Rectal smooth muscle tissue (tissue), 1 donor: ENCODE data around the gene CHRND.

Source experiments
- H3K27ac ChIP-seq: one replicate; pipeline ENCODE4 v1.7.0; 2013; ENCODE audit warnings: low read depth, low read length, inconsistent platforms
- H3K27me3 ChIP-seq: one replicate; pipeline ENCODE4 v1.7.0; 2013; ENCODE audit warnings: low read length; ENCODE audit not compliant: control insufficient read depth, insufficient read depth
- H3K36me3 ChIP-seq: one replicate; pipeline ENCODE4 v1.7.0; 2013; ENCODE audit warnings: low read length; ENCODE audit not compliant: control insufficient read depth, insufficient read depth
- H3K4me1 ChIP-seq: one replicate; pipeline ENCODE4 v1.7.0; 2013; ENCODE audit warnings: low read length; ENCODE audit not compliant: control insufficient read depth, insufficient read depth
- H3K4me3 ChIP-seq: one replicate; pipeline ENCODE4 v1.7.0; 2013; ENCODE audit warnings: low read length
- H3K9ac ChIP-seq: one replicate; pipeline ENCODE4 v1.7.0; 2013; ENCODE audit warnings: low read length

The CHRND gene

GRCh38 chr2:232525791-232526371 lies at the start of gene CHRND:
CHRND (plus strand) TSS chr2:232526160; CDS start chr2:232526216, 56 bp downstream.
- H3K4me1 ChIP-seq, result no peaks in the 10 kb centered on the region
- no peak within 1 kb of the TSS for H3K9ac ChIP-seq
- H3K27ac ChIP-seq, result no peak within 1 kb of the TSS
- H3K36me3 ChIP-seq, result no peaks in the 10 kb centered on the region
- no peak within 1 kb of the TSS for H3K4me3 ChIP-seq
- peaks cover 35% of the 10 kb centered on the region for H3K27me3 ChIP-seq

- Histone ChIP-seq H3K27ac (no peak overlapping the region), H3K27me3 (no peaks in the 10 kb centered on the region), H3K36me3 (no peaks in the 10 kb centered on the region), H3K4me3 (no peak overlapping the region), H3K9ac (no peak overlapping the region), H3K4me1 (no peaks in the 10 kb centered on the region)
These were observed 49.2 kb upstream of the CHRND start for GRCh38 chr2:232476791-232477190.

GRCh38 chr2:232477751-232478510 lies 48.0 kb upstream of the CHRND start:
- Histone ChIP-seq H3K36me3 (no peaks in the 10 kb centered on the region), H3K4me3 (no peak overlapping the region), H3K9ac (no peak overlapping the region), H3K27ac (no peak overlapping the region), H3K27me3 (no peaks in the 10 kb centered on the region), H3K4me1 (no peaks in the 10 kb centered on the region)

- H3K27me3 ChIP-seq, result peaks cover 6% of the 10 kb centered on the region
- H3K4me1 ChIP-seq, result no peaks in the 10 kb centered on the region
- no peak overlapping the region for H3K9ac ChIP-seq
- no peaks in the 10 kb centered on the region for H3K36me3 ChIP-seq
- H3K4me3 ChIP-seq, result no peak overlapping the region
- no peak overlapping the region for H3K27ac ChIP-seq
These were observed 47.2 kb upstream of the CHRND start for GRCh38 chr2:232478571-232479340.

- H3K36me3 ChIP-seq, result no peaks in the 10 kb centered on the region
- no peak overlapping the region for H3K4me3 ChIP-seq
- no peaks in the 10 kb centered on the region for H3K4me1 ChIP-seq
- peaks cover 10% of the 10 kb centered on the region for H3K27me3 ChIP-seq
- H3K9ac ChIP-seq, result no peak overlapping the region
- no peak overlapping the region for H3K27ac ChIP-seq
These were observed 46.4 kb upstream of the CHRND start for GRCh38 chr2:232479341-232480200.

- Histone ChIP-seq H3K4me3 (no peak overlapping the region), H3K27ac (no peak overlapping the region), H3K36me3 (no peaks in the 10 kb centered on the region), H3K4me1 (no peaks in the 10 kb centered on the region), H3K9ac (no peak overlapping the region), H3K27me3 (peaks cover 15% of the 10 kb centered on the region)
These were observed 45.5 kb upstream of the CHRND start for GRCh38 chr2:232480201-232481190.

- peaks cover 19% of the 10 kb centered on the region for H3K27me3 ChIP-seq
- no peak overlapping the region for H3K9ac ChIP-seq
- H3K36me3 ChIP-seq, result no peaks in the 10 kb centered on the region
- H3K4me3 ChIP-seq, result no peak overlapping the region
- H3K27ac ChIP-seq, result no peak overlapping the region
- H3K4me1 ChIP-seq, result no peaks in the 10 kb centered on the region
These were observed 44.4 kb upstream of the CHRND start for GRCh38 chr2:232481322-232482140.

GRCh38 chr2:232482301-232483238 lies 43.4 kb upstream of the CHRND start:
- Histone ChIP-seq H3K27ac (no peak overlapping the region), H3K4me1 (no peaks in the 10 kb centered on the region), H3K27me3 (peaks cover 19% of the 10 kb centered on the region), H3K9ac (no peak overlapping the region), H3K36me3 (no peaks in the 10 kb centered on the region), H3K4me3 (no peak overlapping the region)

GRCh38 chr2:232483311-232483922 lies 42.5 kb upstream of the CHRND start:
- H3K27me3 ChIP-seq, result peaks cover 19% of the 10 kb centered on the region
- H3K36me3 ChIP-seq, result no peaks in the 10 kb centered on the region
- H3K4me1 ChIP-seq, result no peaks in the 10 kb centered on the region
- no peak overlapping the region for H3K27ac ChIP-seq
- no peak overlapping the region for H3K9ac ChIP-seq
- no peak overlapping the region for H3K4me3 ChIP-seq
